PC-3 (cell line): ENCODE results near the gene ZMYM1.
"Not testable (repeated sequence)": the region's sequence is repeated elsewhere in the genome, so short reads cannot be mapped to it uniquely, and the experiment has no call there.

Source experiments
- EZH2 ChIP-seq: fragments of 300-600 bp; sonication (generic); IDR thresholded peaks from one replicate; pipeline ENCODE4 v1.6.1; 2017; ENCODE audit warnings: antibody characterized with exemption, mild to moderate bottlenecking, low read length; ENCODE audit not compliant: unreplicated experiment
- EZH2phosphoT487 ChIP-seq: fragments of 300-600 bp; sonication (generic); IDR thresholded peaks from 2 replicates; pipeline ENCODE4 v1.6.1; 2018; ENCODE audit warnings: mild to moderate bottlenecking, antibody characterized with exemption, low read length, borderline replicate concordance
- TF ChIP-seq, protein P1 (sequence below): fragments of 300-600 bp; sonication (generic); conservative IDR thresholded peaks from 2 replicates; pipeline ENCODE4 v1.5.1; 2017; ENCODE audit warnings: antibody characterized with exemption, low read depth, mild to moderate bottlenecking, low read length

GRCh38 chr1:35145892-35146549 lies 66.8 kb downstream of the ZMYM1 start:
- TF ChIP-seq EZH2phosphoT487, EZH2: not testable (repeated sequence)
- TF ChIP-seq, protein P1, sequence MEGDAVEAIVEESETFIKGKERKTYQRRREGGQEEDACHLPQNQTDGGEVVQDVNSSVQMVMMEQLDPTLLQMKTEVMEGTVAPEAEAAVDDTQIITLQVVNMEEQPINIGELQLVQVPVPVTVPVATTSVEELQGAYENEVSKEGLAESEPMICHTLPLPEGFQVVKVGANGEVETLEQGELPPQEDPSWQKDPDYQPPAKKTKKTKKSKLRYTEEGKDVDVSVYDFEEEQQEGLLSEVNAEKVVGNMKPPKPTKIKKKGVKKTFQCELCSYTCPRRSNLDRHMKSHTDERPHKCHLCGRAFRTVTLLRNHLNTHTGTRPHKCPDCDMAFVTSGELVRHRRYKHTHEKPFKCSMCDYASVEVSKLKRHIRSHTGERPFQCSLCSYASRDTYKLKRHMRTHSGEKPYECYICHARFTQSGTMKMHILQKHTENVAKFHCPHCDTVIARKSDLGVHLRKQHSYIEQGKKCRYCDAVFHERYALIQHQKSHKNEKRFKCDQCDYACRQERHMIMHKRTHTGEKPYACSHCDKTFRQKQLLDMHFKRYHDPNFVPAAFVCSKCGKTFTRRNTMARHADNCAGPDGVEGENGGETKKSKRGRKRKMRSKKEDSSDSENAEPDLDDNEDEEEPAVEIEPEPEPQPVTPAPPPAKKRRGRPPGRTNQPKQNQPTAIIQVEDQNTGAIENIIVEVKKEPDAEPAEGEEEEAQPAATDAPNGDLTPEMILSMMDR, result not testable (repeated sequence)
